ENCODE measurements around the gene PIF1.

DNA sequence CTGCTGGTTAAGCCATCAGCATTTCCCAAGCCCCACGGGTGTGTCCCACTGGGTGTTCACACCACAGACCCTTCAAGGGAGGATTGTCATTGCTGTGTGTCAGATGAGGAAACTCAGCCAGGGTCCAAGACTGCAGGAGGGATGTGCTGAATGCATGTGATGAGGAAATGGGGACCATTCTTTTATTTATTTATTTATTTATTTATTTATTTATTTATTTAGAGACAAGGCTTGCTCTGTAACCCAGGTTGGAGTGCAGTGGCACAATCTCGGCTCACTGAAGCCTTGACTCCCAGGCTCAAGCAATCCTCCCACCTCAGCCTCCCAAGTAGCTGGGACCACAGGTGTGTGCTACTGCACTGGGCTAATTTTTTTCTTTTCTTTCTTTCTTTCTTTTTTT lies 20.8 kb downstream of the PIF1 start:
- no peak for TF ChIP-seq ZNF274 (IDR thresholded peaks at IDR 0.05; ENCODE audit: low read depth, low read length)
- no peak for TF ChIP-seq YY1 (IDR thresholded peaks at IDR 0.05; ENCODE audit: insufficient read depth, insufficient read length)
- TF ChIP-seq SUZ12 (IDR thresholded peaks at IDR 0.05; ENCODE audit: extremely low read depth, insufficient read depth, insufficient read length) = no peak

Measured in NT2/D1 (cell line).